ENCODE data around the gene IQSEC3. TPM values are rescaled to one million over a fixed set of nuclear protein-coding genes. Genes with fewer than 3 reads are reported as not detected.

The IQSEC3 gene
- total and polyA plus RNA-seq, 2 of the 13 experiments (the other 11 are each of a cell fraction or from before 2014, with no cell fraction given): not detected

DNA sequence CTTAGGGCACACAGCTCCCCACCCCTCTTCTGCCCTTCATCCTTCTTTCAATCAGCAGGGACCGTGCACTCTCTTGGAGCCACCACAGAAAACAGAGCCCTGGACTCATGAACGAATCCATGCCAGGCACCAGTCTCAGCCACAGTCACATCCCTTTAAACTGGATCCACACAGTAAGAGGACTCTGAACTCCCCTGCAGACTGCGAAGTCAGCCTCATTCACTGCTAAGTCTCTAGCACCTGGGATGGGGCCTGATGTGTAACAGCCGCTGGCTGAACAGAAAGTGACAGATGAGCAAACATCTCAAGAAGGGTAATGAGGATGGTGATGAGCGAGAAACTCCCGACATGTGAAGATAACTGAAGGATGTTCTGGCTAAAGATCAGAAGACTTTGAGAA lies 45.8 kb upstream of the IQSEC3 start (continued):
- TF ChIP-seq, protein P1, sequence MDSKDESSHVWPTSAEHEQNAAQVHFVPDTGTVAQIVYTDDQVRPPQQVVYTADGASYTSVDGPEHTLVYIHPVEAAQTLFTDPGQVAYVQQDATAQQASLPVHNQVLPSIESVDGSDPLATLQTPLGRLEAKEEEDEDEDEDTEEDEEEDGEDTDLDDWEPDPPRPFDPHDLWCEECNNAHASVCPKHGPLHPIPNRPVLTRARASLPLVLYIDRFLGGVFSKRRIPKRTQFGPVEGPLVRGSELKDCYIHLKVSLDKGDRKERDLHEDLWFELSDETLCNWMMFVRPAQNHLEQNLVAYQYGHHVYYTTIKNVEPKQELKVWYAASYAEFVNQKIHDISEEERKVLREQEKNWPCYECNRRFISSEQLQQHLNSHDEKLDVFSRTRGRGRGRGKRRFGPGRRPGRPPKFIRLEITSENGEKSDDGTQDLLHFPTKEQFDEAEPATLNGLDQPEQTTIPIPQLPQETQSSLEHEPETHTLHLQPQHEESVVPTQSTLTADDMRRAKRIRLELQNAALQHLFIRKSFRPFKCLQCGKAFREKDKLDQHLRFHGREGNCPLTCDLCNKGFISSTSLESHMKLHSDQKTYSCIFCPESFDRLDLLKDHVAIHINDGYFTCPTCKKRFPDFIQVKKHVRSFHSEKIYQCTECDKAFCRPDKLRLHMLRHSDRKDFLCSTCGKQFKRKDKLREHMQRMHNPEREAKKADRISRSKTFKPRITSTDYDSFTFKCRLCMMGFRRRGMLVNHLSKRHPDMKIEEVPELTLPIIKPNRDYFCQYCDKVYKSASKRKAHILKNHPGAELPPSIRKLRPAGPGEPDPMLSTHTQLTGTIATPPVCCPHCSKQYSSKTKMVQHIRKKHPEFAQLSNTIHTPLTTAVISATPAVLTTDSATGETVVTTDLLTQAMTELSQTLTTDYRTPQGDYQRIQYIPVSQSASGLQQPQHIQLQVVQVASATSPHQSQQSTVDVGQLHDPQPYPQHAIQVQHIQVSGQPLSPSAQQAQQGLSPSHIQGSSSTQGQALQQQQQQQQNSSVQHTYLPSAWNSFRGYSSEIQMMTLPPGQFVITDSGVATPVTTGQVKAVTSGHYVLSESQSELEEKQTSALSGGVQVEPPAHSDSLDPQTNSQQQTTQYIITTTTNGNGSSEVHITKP (CRISPR knock-in tag; IDR thresholded peaks at IDR 0.05; ENCODE audit: low read depth): no peak
- TF ChIP-seq SIN3B (IDR thresholded peaks at IDR 0.05; ENCODE audit: low read length) (no peak), HDAC1 (CRISPR knock-in tag; IDR thresholded peaks at IDR 0.05) (peak; percentile 81), REPIN1 (CRISPR knock-in tag; IDR thresholded peaks at IDR 0.05; ENCODE audit: borderline replicate concordance, low read depth) (peak; percentile 77; the same call in 1 of the 2 replicates), ZNF780A (CRISPR knock-in tag; IDR thresholded peaks at IDR 0.05) (no peak), GABPB1 (CRISPR knock-in tag; IDR thresholded peaks at IDR 0.05) (no peak; the same call in 1 of the 2 replicates), HMG20B (CRISPR knock-in tag; conservative IDR thresholded peaks at IDR 0.05) (no peak)
- TF ChIP-seq, protein P2, sequence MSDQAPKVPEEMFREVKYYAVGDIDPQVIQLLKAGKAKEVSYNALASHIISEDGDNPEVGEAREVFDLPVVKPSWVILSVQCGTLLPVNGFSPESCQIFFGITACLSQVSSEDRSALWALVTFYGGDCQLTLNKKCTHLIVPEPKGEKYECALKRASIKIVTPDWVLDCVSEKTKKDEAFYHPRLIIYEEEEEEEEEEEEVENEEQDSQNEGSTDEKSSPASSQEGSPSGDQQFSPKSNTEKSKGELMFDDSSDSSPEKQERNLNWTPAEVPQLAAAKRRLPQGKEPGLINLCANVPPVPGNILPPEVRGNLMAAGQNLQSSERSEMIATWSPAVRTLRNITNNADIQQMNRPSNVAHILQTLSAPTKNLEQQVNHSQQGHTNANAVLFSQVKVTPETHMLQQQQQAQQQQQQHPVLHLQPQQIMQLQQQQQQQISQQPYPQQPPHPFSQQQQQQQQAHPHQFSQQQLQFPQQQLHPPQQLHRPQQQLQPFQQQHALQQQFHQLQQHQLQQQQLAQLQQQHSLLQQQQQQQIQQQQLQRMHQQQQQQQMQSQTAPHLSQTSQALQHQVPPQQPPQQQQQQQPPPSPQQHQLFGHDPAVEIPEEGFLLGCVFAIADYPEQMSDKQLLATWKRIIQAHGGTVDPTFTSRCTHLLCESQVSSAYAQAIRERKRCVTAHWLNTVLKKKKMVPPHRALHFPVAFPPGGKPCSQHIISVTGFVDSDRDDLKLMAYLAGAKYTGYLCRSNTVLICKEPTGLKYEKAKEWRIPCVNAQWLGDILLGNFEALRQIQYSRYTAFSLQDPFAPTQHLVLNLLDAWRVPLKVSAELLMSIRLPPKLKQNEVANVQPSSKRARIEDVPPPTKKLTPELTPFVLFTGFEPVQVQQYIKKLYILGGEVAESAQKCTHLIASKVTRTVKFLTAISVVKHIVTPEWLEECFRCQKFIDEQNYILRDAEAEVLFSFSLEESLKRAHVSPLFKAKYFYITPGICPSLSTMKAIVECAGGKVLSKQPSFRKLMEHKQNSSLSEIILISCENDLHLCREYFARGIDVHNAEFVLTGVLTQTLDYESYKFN (CRISPR knock-in tag; conservative IDR thresholded peaks at IDR 0.05): peak; percentile 90
- TF ChIP-seq, protein P3, sequence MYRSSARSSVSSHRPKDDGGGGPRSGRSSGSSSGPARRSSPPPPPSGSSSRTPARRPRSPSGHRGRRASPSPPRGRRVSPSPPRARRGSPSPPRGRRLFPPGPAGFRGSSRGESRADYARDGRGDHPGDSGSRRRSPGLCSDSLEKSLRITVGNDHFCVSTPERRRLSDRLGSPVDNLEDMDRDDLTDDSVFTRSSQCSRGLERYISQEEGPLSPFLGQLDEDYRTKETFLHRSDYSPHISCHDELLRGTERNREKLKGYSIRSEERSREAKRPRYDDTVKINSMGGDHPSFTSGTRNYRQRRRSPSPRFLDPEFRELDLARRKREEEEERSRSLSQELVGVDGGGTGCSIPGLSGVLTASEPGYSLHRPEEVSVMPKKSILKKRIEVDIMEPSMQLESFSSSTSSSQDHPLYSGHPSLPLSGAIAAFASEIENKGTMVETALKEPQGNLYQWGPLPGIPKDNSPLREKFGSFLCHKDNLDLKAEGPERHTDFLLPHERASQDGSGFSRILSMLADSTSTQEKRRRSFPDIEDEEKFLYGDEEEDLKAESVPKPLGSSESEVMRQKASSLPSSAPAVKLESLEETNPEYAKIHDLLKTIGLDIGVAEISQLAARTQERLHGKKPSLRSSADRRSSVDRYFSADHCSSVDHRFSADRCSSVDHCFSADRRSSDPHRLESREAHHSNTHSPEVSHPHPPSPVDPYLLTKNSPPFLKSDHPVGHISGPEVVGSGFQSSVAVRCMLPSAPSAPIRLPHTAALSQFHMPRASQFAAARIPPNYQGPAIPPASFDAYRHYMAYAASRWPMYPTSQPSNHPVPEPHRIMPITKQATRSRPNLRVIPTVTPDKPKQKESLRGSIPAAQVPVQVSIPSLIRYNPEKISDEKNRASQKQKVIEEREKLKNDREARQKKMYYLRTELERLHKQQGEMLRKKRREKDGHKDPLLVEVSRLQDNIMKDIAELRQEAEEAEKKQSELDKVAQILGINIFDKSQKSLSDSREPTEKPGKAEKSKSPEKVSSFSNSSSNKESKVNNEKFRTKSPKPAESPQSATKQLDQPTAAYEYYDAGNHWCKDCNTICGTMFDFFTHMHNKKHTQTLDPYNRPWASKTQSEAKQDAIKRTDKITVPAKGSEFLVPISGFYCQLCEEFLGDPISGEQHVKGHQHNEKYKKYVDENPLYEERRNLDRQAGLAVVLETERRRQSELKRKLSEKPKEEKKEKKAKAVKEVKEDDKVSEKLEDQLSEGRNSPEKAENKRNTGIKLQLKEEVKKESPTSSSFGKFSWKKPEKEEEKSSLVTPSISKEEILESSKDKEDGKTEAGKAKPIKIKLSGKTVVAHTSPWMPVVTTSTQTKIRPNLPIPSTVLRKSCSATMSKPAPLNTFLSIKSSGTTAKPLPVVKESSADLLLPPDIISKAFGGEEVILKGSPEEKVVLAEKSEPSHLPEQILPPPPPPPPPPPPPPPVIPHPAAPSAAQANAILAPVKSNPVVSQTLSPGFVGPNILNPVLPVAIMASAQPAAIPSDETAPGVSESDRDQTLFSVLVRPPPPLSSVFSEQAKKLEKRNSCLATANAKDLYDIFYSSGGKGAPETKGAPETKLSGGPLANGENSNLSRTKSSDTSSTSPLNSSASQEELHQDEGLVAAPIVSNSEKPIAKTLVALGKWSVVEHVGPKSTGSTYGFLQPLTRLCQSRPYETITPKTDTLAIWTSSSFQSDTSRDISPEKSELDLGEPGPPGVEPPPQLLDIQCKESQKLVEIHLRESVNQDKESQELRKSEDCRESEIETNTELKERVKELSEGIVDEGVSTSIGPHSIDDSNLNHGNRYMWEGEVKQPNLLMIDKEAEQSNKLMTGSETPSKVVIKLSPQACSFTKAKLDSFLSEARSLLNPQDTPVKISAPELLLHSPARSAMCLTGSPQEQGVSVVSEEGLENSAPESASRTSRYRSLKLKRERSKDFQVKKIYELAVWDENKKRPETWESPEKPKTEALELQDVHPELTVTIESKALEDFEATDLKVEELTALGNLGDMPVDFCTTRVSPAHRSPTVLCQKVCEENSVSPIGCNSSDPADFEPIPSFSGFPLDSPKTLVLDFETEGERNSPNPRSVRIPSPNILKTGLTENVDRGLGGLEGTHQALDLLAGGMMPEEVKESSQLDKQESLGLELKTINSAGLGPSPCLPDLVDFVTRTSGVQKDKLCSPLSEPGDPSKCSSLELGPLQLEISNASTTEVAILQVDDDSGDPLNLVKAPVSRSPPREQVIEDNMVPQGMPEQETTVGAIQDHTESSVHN (CRISPR knock-in tag; IDR thresholded peaks at IDR 0.05): no peak
- TF ChIP-seq, protein P4, sequence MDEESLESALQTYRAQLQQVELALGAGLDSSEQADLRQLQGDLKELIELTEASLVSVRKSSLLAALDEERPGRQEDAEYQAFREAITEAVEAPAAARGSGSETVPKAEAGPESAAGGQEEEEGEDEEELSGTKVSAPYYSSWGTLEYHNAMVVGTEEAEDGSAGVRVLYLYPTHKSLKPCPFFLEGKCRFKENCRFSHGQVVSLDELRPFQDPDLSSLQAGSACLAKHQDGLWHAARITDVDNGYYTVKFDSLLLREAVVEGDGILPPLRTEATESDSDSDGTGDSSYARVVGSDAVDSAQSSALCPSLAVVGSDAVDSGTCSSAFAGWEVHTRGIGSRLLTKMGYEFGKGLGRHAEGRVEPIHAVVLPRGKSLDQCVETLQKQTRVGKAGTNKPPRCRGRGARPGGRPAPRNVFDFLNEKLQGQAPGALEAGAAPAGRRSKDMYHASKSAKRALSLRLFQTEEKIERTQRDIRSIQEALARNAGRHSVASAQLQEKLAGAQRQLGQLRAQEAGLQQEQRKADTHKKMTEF (CRISPR knock-in tag; IDR thresholded peaks at IDR 0.05): peak; percentile 33; the same call in 1 of the 2 replicates
- TF ChIP-seq, protein P5, sequence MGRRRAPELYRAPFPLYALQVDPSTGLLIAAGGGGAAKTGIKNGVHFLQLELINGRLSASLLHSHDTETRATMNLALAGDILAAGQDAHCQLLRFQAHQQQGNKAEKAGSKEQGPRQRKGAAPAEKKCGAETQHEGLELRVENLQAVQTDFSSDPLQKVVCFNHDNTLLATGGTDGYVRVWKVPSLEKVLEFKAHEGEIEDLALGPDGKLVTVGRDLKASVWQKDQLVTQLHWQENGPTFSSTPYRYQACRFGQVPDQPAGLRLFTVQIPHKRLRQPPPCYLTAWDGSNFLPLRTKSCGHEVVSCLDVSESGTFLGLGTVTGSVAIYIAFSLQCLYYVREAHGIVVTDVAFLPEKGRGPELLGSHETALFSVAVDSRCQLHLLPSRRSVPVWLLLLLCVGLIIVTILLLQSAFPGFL (CRISPR knock-in tag; IDR thresholded peaks at IDR 0.05): no peak
